ENCODE measurements around the gene ADGB. TPM values are rescaled to one million over a fixed set of nuclear protein-coding genes. Genes with fewer than 3 reads are reported as not detected.
A peak's percentile ranks its signal among the peaks of the same experiment; 100 is the strongest.
"Not testable (repeated sequence)": the region's sequence is repeated elsewhere in the genome, so short reads cannot be mapped to it uniquely, and the experiment has no call there.

Gene ADGB
- total RNA-seq, 1 experiment from 2014 or later: not detected

DNA sequence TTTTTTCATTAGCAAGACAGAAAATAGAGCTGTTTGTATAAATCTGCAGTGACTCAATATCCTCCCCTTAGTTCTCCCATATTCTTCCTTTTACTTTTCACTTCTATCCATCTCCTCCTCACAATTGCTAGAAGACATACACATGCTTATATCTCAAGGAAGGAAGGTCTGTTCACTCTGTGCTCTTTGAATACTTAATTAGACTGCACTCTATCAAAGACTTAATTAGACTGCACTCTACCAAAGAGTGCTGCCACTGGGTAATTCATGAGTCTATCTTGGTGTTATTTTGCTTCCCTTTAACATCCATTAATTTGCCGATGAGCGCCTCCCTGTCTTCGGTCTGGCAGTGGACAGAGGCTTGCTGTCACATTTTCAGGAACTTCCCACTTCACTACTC is 241.9 kb downstream of the ADGB start:
- no peak for DNase-seq (ENCODE audit: low read depth, low spot score)
- in situ Hi-C loops (cut with HindIII; ENCODE audit: low pct_unique_long_range_greater_than_20kb, low sequenced_read_pairs): no loop called here

GRCh38 chr6:146847426-146847825 is 248.7 kb downstream of the ADGB start:
- DNase-seq (ENCODE audit: low read depth, low spot score): no peak
- in situ Hi-C loops (cut with HindIII; ENCODE audit: low pct_unique_long_range_greater_than_20kb, low sequenced_read_pairs): no loop called here

GRCh38 chr6:146850238-146850896 is 251.6 kb downstream of the ADGB start:
- in situ Hi-C loops (cut with HindIII; ENCODE audit: low pct_unique_long_range_greater_than_20kb, low sequenced_read_pairs): no loop called here
- DNase-seq (ENCODE audit: low read depth, low spot score): no peak

DNA sequence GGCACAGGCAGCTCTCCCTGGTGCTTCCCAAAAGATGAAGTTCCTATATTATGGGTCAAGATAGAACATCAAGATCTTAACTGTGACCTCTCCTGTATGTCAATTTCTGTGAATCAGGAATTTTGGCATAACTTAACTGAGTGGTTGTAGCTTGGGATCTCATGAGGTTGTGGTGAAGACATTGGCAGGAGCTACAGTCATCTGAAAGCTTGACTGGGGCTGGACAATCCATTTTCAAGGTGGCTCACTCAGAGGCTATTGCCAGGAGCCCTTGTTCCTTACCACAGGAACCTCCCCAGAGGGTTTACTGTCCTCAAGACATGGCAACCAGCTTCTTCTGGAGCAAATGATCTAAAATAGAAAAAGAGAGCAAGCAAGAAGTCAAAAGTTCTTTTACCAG is 252.2 kb downstream of the ADGB start:
- in situ Hi-C loops (cut with HindIII; ENCODE audit: low pct_unique_long_range_greater_than_20kb, low sequenced_read_pairs): no loop called here
- no peak for DNase-seq (ENCODE audit: low read depth, low spot score)

DNA sequence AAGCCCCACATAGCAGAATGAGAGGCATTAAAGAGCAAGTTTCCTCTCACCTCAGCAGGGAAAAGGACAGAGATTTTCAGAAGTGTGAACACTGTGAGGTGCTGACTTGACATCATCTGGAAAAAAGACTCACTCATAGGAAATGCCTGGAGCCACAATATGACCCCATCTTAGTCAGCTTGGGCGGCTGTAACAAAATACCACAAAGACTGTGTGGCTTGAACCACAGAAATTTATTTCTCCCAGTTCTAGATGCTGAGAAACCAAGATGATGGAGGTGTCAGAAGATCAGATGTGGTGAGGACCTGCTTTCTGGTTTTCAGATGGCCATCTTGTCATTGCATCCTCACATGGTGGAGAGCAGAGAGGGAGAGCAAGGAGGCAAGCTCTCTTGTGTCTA is 253.1 kb downstream of the ADGB start:
- no peak for DNase-seq (ENCODE audit: low read depth, low spot score)
- in situ Hi-C loops (cut with HindIII; ENCODE audit: low pct_unique_long_range_greater_than_20kb, low sequenced_read_pairs): no loop called here

- in situ Hi-C loops (cut with HindIII; ENCODE audit: low pct_unique_long_range_greater_than_20kb, low sequenced_read_pairs); DNase-seq (ENCODE audit: low read depth, low spot score): not testable (repeated sequence)
These were observed 255.9 kb downstream of the ADGB start for GRCh38 chr6:146854521-146855255.

DNA sequence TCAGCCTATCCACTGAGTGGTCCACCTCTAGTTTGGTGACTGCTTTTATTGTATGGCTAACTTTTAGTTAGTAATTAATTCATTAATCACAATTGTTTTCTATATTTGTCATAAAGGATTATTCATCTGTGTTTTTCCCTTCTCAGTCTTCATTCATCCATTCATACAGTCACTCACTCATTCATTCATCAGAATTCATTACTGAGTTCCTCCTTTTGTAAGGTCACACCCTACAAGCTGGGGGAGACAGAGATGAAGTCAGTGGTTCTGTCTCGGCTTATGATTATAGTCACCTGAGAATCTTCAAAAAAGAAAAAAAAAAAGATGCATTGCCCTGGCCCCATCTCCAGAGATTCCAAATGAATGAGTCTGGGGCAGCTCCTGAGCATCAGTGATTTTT is 257.1 kb downstream of the ADGB start:
- in situ Hi-C loops (cut with HindIII; ENCODE audit: low pct_unique_long_range_greater_than_20kb, low sequenced_read_pairs): no loop called here
- DNase-seq (ENCODE audit: low read depth, low spot score): no peak

- in situ Hi-C loops (cut with HindIII; ENCODE audit: low pct_unique_long_range_greater_than_20kb, low sequenced_read_pairs): no loop called here
- DNase-seq (ENCODE audit: low read depth, low spot score): no peak
These were observed 257.5 kb downstream of the ADGB start for GRCh38 chr6:146856296-146856695.

GRCh38 chr6:146857180-146857979 is 258.6 kb downstream of the ADGB start:
- in situ Hi-C loops (cut with HindIII; ENCODE audit: low pct_unique_long_range_greater_than_20kb, low sequenced_read_pairs): no loop called here
- DNase-seq (ENCODE audit: low read depth, low spot score): peak; percentile 73

GRCh38 chr6:146857980-146858347 is 259.2 kb downstream of the ADGB start:
- in situ Hi-C loops (cut with HindIII; ENCODE audit: low pct_unique_long_range_greater_than_20kb, low sequenced_read_pairs): no loop called here

DNA sequence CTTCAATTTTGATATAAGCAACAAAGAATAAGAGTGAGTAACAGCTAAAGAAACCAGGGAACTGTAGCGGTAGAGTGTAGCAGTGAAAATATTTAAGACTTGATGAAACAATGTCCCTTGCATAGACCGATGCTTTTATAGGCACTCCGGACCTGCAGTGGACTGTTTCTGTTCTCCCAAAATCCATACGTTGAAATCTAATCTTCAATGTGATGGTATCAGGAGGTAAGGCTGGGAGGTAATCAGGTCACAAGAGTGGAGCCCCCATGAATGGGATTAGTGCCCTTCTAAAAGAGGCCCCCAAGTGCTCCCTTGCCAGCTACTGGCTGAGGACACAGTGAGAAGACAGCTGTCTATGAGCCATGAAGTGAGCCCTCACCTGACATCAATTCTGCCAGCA is 260.4 kb downstream of the ADGB start:
- in situ Hi-C loops (cut with HindIII; ENCODE audit: low pct_unique_long_range_greater_than_20kb, low sequenced_read_pairs): no loop called here
- no peak for DNase-seq (ENCODE audit: low read depth, low spot score)

More at GRCh38 chr6:146857980-146858347, 259.2 kb downstream of the ADGB start:
- DNase-seq (ENCODE audit: low read depth, low spot score): peak; percentile 45

GRCh38 chr6:146859795-146860495 is 261.2 kb downstream of the ADGB start:
- no peak for DNase-seq (ENCODE audit: low read depth, low spot score)
- in situ Hi-C loops (cut with HindIII; ENCODE audit: low pct_unique_long_range_greater_than_20kb, low sequenced_read_pairs): no loop called here

DNA sequence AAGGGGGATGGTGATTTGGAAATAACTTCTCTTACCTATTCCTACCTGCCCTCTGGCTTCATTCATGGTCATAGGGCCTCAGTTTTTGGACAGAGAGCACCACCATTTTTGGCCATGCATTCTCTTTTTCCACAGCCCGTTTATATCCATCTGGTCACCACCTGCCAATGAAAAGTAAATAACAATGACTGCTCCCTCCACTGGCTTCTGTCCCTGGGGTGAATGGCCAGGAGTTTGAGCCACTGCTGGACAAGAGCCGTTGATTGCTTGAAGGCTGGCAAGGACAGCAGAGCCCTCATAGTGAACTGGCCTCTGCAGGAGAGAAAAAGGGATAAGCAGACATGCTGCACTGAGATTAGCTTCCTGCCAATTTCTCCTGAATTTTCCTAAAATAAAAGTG is 261.8 kb downstream of the ADGB start:
- no peak for DNase-seq (ENCODE audit: low read depth, low spot score)
- in situ Hi-C loops (cut with HindIII; ENCODE audit: low pct_unique_long_range_greater_than_20kb, low sequenced_read_pairs): no loop called here

DNA sequence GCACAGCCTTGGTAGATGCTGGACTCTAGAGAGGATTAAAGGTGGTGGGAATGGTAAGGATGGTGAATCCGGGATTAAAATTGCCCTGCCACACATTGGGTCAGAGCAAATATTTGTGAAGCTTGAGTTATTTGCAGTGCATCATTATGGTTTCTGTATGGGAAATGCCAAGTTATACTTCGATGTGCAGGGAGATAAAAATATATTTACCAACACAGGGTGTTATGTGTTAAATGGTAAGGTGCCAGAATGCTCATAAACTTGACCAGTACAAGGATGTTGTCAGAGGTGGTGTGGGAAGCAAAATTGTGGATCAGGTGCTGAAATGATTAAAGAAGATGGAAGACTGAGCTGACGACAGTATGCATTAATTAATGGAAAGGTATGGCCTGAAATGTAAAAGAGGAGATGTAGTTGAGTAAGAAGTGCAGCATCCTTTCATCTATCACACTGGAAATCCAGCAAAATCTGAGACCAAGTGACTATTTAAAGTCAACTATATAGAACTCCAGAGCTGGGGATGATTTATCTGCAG is 262.3 kb downstream of the ADGB start:
- in situ Hi-C loops (cut with HindIII; ENCODE audit: low pct_unique_long_range_greater_than_20kb, low sequenced_read_pairs): no loop called here
- no peak for DNase-seq (ENCODE audit: low read depth, low spot score)

GRCh38 chr6:146861716-146862115 is 262.9 kb downstream of the ADGB start:
- in situ Hi-C loops (cut with HindIII; ENCODE audit: low pct_unique_long_range_greater_than_20kb, low sequenced_read_pairs): no loop called here
- no peak for DNase-seq (ENCODE audit: low read depth, low spot score)

- in situ Hi-C loops (cut with HindIII; ENCODE audit: low pct_unique_long_range_greater_than_20kb, low sequenced_read_pairs): no loop called here
These were observed 263.7 kb downstream of the ADGB start for GRCh38 chr6:146862508-146862919.

DNA sequence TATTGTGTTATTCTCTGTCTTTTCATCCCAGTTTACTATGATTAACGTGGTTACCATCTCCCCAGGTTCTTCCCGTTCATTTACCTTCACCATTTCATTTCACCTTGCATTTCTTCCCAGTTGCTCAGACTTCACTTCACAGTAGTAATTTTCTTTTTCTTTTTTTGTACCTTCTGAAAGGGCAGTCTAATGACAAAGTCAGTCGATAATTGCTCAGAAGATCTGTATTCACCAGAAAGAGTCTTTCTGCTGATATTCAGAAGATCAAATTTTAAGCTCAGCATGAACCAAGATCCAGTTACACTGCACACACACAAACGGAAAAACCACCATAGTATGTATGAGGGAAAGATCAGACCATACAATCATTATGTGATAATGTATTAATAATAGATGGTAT is 265.5 kb downstream of the ADGB start:
- in situ Hi-C loops (cut with HindIII; ENCODE audit: low pct_unique_long_range_greater_than_20kb, low sequenced_read_pairs): no loop called here

More at GRCh38 chr6:146862508-146862919, 263.7 kb downstream of the ADGB start:
- no peak for DNase-seq (ENCODE audit: low read depth, low spot score)

GRCh38 chr6:146864885-146865284 is 266.1 kb downstream of the ADGB start:
- in situ Hi-C loops (cut with HindIII; ENCODE audit: low pct_unique_long_range_greater_than_20kb, low sequenced_read_pairs): no loop called here
- DNase-seq (ENCODE audit: low read depth, low spot score): no peak

More for the DNA sequence above, 265.5 kb downstream of the ADGB start:
- DNase-seq (ENCODE audit: low read depth, low spot score): no peak

Measured in SK-MEL-5 (cell line).